HUES6 (cell line): ENCODE measurements around the gene ELK3.

Experiments
- H3K27ac ChIP-seq: 2 replicates; pipeline ENCODE4 v1.7.0; 2013; ENCODE audit warnings: low read depth, mild to moderate bottlenecking, low read length, inconsistent platforms
- H3K27me3 ChIP-seq: 2 replicates; pipeline ENCODE4 v1.6.1; 2013; ENCODE audit warnings: low read length; ENCODE audit not compliant: control insufficient read depth, insufficient read depth
- H3K36me3 ChIP-seq: 2 replicates; pipeline ENCODE4 v1.6.1; 2013; ENCODE audit warnings: low read length; ENCODE audit not compliant: control insufficient read depth, insufficient read depth
- H3K4me1 ChIP-seq: 2 replicates; pipeline ENCODE4 v1.6.1; 2013; ENCODE audit warnings: low read length; ENCODE audit not compliant: control insufficient read depth, insufficient read depth
- H3K4me3 ChIP-seq: 2 replicates; pipeline ENCODE4 v1.5.1; 2013; ENCODE audit warnings: low read depth, low read length
- H3K9ac ChIP-seq: one replicate; pipeline ENCODE4 v1.6.1; 2013; ENCODE audit warnings: mild to moderate bottlenecking, low read length
- H3K9me3 ChIP-seq: 2 replicates; pipeline ENCODE4 v1.6.1; 2013; ENCODE audit warnings: low read depth, low read length; ENCODE audit not compliant: control insufficient read depth, insufficient read depth

The ELK3 gene

GRCh38 chr12:96199464-96199863 lies 5.3 kb downstream of the ELK3 start:
- no peak overlapping the region for H3K9ac ChIP-seq
- H3K27me3 ChIP-seq, result 0 out of 2 replicates have a peak, but pooled peaks cover 4% of the 10 kb centered on the region
- H3K4me3 ChIP-seq, result no peak overlapping the region
- H3K9me3 ChIP-seq, result no peaks in the 10 kb centered on the region
- H3K27ac ChIP-seq, result no peak overlapping the region
- peaks cover 4% of the 10 kb centered on the region; the same call in 1 of the 2 replicates for H3K4me1 ChIP-seq
- no peaks in the 10 kb centered on the region for H3K36me3 ChIP-seq

GRCh38 chr12:96201272-96202227 lies 7.4 kb downstream of the ELK3 start:
- Histone ChIP-seq H3K4me3 (no peak overlapping the region), H3K27ac (no peak overlapping the region), H3K36me3 (no peaks in the 10 kb centered on the region), H3K27me3 (no peaks in the 10 kb centered on the region), H3K4me1 (no peaks in the 10 kb centered on the region; the same call in 1 of the 2 replicates), H3K9ac (no peak overlapping the region), H3K9me3 (no peaks in the 10 kb centered on the region)

- Histone ChIP-seq H3K4me1 (0 out of 2 replicates have a peak, but pooled peaks cover 9% of the 10 kb centered on the region), H3K27ac (no peak overlapping the region), H3K36me3 (no peaks in the 10 kb centered on the region), H3K27me3 (no peaks in the 10 kb centered on the region), H3K9ac (no peak overlapping the region), H3K4me3 (no peak overlapping the region), H3K9me3 (no peaks in the 10 kb centered on the region)
Measured at GRCh38 chr12:96204381-96204780, 10.2 kb downstream of the ELK3 start.

GRCh38 chr12:96205908-96206307 lies 11.7 kb downstream of the ELK3 start:
- no peak overlapping the region for H3K4me3 ChIP-seq
- H3K27ac ChIP-seq, result no peak overlapping the region
- H3K36me3 ChIP-seq, result no peaks in the 10 kb centered on the region
- H3K9me3 ChIP-seq, result no peaks in the 10 kb centered on the region
- H3K9ac ChIP-seq, result no peak overlapping the region
- H3K4me1 ChIP-seq, result peaks cover 18% of the 10 kb centered on the region
- H3K27me3 ChIP-seq, result no peaks in the 10 kb centered on the region

GRCh38 chr12:96206936-96207662 lies 12.9 kb downstream of the ELK3 start:
- Histone ChIP-seq H3K9me3 (no peaks in the 10 kb centered on the region), H3K27me3 (no peaks in the 10 kb centered on the region), H3K36me3 (no peaks in the 10 kb centered on the region), H3K27ac (no peak overlapping the region), H3K4me1 (peaks cover 22% of the 10 kb centered on the region), H3K4me3 (no peak overlapping the region), H3K9ac (no peak overlapping the region)

GRCh38 chr12:96208346-96208745 lies 14.2 kb downstream of the ELK3 start:
- H3K36me3 ChIP-seq, result no peaks in the 10 kb centered on the region
- H3K4me3 ChIP-seq, result no peak overlapping the region
- H3K27ac ChIP-seq, result no peak overlapping the region

GRCh38 chr12:96208801-96209549 lies 14.8 kb downstream of the ELK3 start:
- Histone ChIP-seq H3K27me3 (no peaks in the 10 kb centered on the region), H3K36me3 (no peaks in the 10 kb centered on the region), H3K4me3 (no peak overlapping the region), H3K9ac (no peak overlapping the region), H3K9me3 (no peaks in the 10 kb centered on the region), H3K4me1 (peaks cover 26% of the 10 kb centered on the region), H3K27ac (no peak overlapping the region)

More at GRCh38 chr12:96208346-96208745, 14.2 kb downstream of the ELK3 start:
- Histone ChIP-seq H3K4me1 (peaks cover 26% of the 10 kb centered on the region), H3K9me3 (no peaks in the 10 kb centered on the region), H3K9ac (no peak overlapping the region), H3K27me3 (no peaks in the 10 kb centered on the region)

GRCh38 chr12:96210376-96211055 lies 16.3 kb downstream of the ELK3 start:
- H3K4me3 ChIP-seq, result no peak overlapping the region
- no peaks in the 10 kb centered on the region for H3K27me3 ChIP-seq
- peaks cover 26% of the 10 kb centered on the region for H3K4me1 ChIP-seq
- no peak overlapping the region for H3K27ac ChIP-seq
- H3K9me3 ChIP-seq, result no peaks in the 10 kb centered on the region
- no peak overlapping the region for H3K9ac ChIP-seq
- no peaks in the 10 kb centered on the region for H3K36me3 ChIP-seq

- Histone ChIP-seq H3K9me3 (no peaks in the 10 kb centered on the region), H3K4me1 (peaks cover 34% of the 10 kb centered on the region), H3K36me3 (no peaks in the 10 kb centered on the region), H3K9ac (no peak overlapping the region), H3K4me3 (no peak overlapping the region), H3K27ac (no peak overlapping the region), H3K27me3 (no peaks in the 10 kb centered on the region)
Measured at GRCh38 chr12:96211988-96212387, 17.8 kb downstream of the ELK3 start.
